ENCODE results near the gene CDC42EP5.

DNA sequence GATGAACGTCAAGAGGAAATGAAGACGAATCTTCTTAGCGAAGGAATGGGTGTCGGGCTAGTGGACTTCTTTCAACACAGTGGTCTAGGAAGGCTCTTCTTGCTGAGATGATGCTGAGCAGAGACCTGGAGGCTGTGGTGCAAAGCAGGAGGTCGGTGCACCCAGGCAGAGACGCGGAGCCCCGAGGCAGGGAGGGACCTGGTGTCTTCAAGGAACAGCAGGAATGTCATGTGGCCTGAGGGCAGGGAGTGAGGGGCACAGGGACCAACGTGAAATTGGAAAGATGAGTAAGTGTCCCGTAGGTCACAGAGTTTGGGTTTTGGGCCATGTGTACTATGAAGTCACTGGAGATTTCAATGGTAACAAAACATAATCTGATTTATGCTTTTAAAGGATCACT lies 11.4 kb upstream of the CDC42EP5 start:
- TF ChIP-seq, protein P1, sequence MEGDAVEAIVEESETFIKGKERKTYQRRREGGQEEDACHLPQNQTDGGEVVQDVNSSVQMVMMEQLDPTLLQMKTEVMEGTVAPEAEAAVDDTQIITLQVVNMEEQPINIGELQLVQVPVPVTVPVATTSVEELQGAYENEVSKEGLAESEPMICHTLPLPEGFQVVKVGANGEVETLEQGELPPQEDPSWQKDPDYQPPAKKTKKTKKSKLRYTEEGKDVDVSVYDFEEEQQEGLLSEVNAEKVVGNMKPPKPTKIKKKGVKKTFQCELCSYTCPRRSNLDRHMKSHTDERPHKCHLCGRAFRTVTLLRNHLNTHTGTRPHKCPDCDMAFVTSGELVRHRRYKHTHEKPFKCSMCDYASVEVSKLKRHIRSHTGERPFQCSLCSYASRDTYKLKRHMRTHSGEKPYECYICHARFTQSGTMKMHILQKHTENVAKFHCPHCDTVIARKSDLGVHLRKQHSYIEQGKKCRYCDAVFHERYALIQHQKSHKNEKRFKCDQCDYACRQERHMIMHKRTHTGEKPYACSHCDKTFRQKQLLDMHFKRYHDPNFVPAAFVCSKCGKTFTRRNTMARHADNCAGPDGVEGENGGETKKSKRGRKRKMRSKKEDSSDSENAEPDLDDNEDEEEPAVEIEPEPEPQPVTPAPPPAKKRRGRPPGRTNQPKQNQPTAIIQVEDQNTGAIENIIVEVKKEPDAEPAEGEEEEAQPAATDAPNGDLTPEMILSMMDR (IDR thresholded peaks at IDR 0.05; ENCODE audit: low read depth, low read length, missing input control): no peak
- TF ChIP-seq, protein P2, sequence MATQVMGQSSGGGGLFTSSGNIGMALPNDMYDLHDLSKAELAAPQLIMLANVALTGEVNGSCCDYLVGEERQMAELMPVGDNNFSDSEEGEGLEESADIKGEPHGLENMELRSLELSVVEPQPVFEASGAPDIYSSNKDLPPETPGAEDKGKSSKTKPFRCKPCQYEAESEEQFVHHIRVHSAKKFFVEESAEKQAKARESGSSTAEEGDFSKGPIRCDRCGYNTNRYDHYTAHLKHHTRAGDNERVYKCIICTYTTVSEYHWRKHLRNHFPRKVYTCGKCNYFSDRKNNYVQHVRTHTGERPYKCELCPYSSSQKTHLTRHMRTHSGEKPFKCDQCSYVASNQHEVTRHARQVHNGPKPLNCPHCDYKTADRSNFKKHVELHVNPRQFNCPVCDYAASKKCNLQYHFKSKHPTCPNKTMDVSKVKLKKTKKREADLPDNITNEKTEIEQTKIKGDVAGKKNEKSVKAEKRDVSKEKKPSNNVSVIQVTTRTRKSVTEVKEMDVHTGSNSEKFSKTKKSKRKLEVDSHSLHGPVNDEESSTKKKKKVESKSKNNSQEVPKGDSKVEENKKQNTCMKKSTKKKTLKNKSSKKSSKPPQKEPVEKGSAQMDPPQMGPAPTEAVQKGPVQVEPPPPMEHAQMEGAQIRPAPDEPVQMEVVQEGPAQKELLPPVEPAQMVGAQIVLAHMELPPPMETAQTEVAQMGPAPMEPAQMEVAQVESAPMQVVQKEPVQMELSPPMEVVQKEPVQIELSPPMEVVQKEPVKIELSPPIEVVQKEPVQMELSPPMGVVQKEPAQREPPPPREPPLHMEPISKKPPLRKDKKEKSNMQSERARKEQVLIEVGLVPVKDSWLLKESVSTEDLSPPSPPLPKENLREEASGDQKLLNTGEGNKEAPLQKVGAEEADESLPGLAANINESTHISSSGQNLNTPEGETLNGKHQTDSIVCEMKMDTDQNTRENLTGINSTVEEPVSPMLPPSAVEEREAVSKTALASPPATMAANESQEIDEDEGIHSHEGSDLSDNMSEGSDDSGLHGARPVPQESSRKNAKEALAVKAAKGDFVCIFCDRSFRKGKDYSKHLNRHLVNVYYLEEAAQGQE (IDR thresholded peaks at IDR 0.05): no peak
- no peak for TF ChIP-seq EGR1 (IDR thresholded peaks at IDR 0.05; ENCODE audit: low read depth in 2 of 2)
- TF ChIP-seq, protein P3, sequence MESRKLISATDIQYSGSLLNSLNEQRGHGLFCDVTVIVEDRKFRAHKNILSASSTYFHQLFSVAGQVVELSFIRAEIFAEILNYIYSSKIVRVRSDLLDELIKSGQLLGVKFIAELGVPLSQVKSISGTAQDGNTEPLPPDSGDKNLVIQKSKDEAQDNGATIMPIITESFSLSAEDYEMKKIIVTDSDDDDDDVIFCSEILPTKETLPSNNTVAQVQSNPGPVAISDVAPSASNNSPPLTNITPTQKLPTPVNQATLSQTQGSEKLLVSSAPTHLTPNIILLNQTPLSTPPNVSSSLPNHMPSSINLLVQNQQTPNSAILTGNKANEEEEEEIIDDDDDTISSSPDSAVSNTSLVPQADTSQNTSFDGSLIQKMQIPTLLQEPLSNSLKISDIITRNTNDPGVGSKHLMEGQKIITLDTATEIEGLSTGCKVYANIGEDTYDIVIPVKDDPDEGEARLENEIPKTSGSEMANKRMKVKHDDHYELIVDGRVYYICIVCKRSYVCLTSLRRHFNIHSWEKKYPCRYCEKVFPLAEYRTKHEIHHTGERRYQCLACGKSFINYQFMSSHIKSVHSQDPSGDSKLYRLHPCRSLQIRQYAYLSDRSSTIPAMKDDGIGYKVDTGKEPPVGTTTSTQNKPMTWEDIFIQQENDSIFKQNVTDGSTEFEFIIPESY (IDR thresholded peaks at IDR 0.05): no peak
- TF ChIP-seq, protein P4, sequence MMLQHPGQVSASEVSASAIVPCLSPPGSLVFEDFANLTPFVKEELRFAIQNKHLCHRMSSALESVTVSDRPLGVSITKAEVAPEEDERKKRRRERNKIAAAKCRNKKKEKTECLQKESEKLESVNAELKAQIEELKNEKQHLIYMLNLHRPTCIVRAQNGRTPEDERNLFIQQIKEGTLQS (IDR thresholded peaks at IDR 0.05): no peak
- TF ChIP-seq, protein P5, sequence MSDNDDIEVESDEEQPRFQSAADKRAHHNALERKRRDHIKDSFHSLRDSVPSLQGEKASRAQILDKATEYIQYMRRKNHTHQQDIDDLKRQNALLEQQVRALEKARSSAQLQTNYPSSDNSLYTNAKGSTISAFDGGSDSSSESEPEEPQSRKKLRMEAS (IDR thresholded peaks at IDR 0.05): no peak
- TF ChIP-seq YY1 (IDR thresholded peaks at IDR 0.05): no peak
- TF ChIP-seq SP1 (IDR thresholded peaks at IDR 0.05): no peak
- TF ChIP-seq JUND (IDR thresholded peaks at IDR 0.05): no peak
- TF ChIP-seq RAD21 (IDR thresholded peaks at IDR 0.05): no peak
- TF ChIP-seq TAF1 (conservative IDR thresholded peaks at IDR 0.05): no peak
- no peak for TF ChIP-seq GABPA (IDR thresholded peaks at IDR 0.05 in 1 of 2, conservative IDR thresholded peaks at IDR 0.05 in 1 of 2)
- TF ChIP-seq HNF4A (conservative IDR thresholded peaks at IDR 0.05): no peak
